Lung microvascular endothelial cell (primary cell): Measurements from ENCODE around the gene GRPR. TPM values are rescaled to one million over a fixed set of nuclear protein-coding genes. Genes with fewer than 3 reads are reported as not detected.

Experiments used
- DNase-seq, 2 donors: peaks; one replicate each; pipeline versions ENCODE4 v3.0.0 to v3.0.0-alpha.2; 2010; ENCODE audit warnings: low read depth in 2 of 2
- total RNA-seq: library from RNA; depleted of rRNA; stranded (reverse); fragments of >200 nt; gene quantifications from 2 replicates; pipeline ENCODE4 v1.2.1, GENCODE V29; 2014

GRPR gene
- under 0.01 TPM in 2 replicates for total RNA-seq

GRCh38 chrX:16123222-16123786 is at the start of gene GRPR:
GRPR (plus strand) TSS chrX:16123565; CDS start chrX:16123954, 389 bp downstream.
- peak; percentile 86 to 88 for DNase-seq

- DNase-seq, result no peak
These were observed 48.3 kb upstream of the GRPR start for GRCh38 chrX:16075087-16075486.

- DNase-seq, result no peak
These were observed 46.5 kb upstream of the GRPR start for GRCh38 chrX:16076834-16077233.

GRCh38 chrX:16077811-16078210 is 45.6 kb upstream of the GRPR start:
- no peak for DNase-seq

- no peak for DNase-seq
These were observed 42.0 kb upstream of the GRPR start for GRCh38 chrX:16081357-16081756.

- no peak for DNase-seq
These were observed 40.8 kb upstream of the GRPR start for GRCh38 chrX:16082470-16083085.

- DNase-seq, result no peak
These were observed 36.3 kb upstream of the GRPR start for GRCh38 chrX:16087076-16087475.

- no peak for DNase-seq
These were observed 34.3 kb upstream of the GRPR start for GRCh38 chrX:16089086-16089485.

GRCh38 chrX:16096141-16096540 is 27.2 kb upstream of the GRPR start:
- no peak for DNase-seq

GRCh38 chrX:16100673-16101072 is 22.7 kb upstream of the GRPR start:
- DNase-seq, result no peak

- no peak for DNase-seq
These were observed 21.8 kb upstream of the GRPR start for GRCh38 chrX:16101581-16101980.

GRCh38 chrX:16103625-16104024 is 19.7 kb upstream of the GRPR start:
- no peak for DNase-seq

GRCh38 chrX:16112428-16112827 is 10.9 kb upstream of the GRPR start:
- DNase-seq, result no peak

GRCh38 chrX:16113978-16114565 is 9.3 kb upstream of the GRPR start:
- no peak for DNase-seq

GRCh38 chrX:16114611-16115010 is 8.8 kb upstream of the GRPR start:
- no peak for DNase-seq

GRCh38 chrX:16119353-16120220 is 3.8 kb upstream of the GRPR start:
- DNase-seq, result no peak

GRCh38 chrX:16120431-16120830 is 2.9 kb upstream of the GRPR start:
- DNase-seq, result no peak

GRCh38 chrX:16124201-16124600 is 836 bp downstream of the GRPR start:
- DNase-seq, result no peak

GRCh38 chrX:16125520-16126149 is 2.3 kb downstream of the GRPR start:
- no peak for DNase-seq

GRCh38 chrX:16130707-16131106 is 7.3 kb downstream of the GRPR start:
- DNase-seq, result no peak

GRCh38 chrX:16134936-16135335 is 11.6 kb downstream of the GRPR start:
- no peak for DNase-seq

GRCh38 chrX:16136080-16136479 is 12.7 kb downstream of the GRPR start:
- DNase-seq, result no peak
